NT2/D1 (cell line): ENCODE measurements around the gene PARS2.

ENCODE experiments used
- YY1 ChIP-seq: IDR thresholded peaks from 2 replicates; pipeline ENCODE4 v1.6.1; 2011; ENCODE audit not compliant: insufficient read length, insufficient read depth
- ZNF274 ChIP-seq: IDR thresholded peaks from 2 replicates; pipeline ENCODE4 v1.6.1; 2011; ENCODE audit warnings: mild to moderate bottlenecking, low read depth, low read length

- TF ChIP-seq ZNF274 (no peak), YY1 (no peak)
Observed at GRCh38 chr1:54742282-54742681, 22.0 kb downstream of the PARS2 start.
